Activated T-cell treated with anti-CD3 and anti-CD28 coated beads, Interleukin-2, amount 50 U/mL, for 4 hours (primary cell): ENCODE data around the gene CHRNB2. TPM values are rescaled to one million over a fixed set of nuclear protein-coding genes. Genes with fewer than 3 reads are reported as not detected.
A peak's percentile ranks its signal among the peaks of the same experiment; 100 is the strongest.

Source experiments
- ATAC-seq, 2 donors: fragments of 200-7000 bp; cut with Tn5 transposase; one replicate each; pipeline ENCODE4 v1.10.0; 2021
- DNase-seq: peaks from one replicate; pipeline ENCODE4 v3.0.0-alpha.2; 2020
- H3K27me3 Mint-ChIP-seq: one replicate; pipeline ENCODE4 v1.8.0; 2021; ENCODE audit warnings: low read depth, mixed read lengths
- H3K36me3 Mint-ChIP-seq: one replicate; pipeline ENCODE4 v1.8.0; 2022; ENCODE audit warnings: mixed read lengths; ENCODE audit not compliant: insufficient read depth
- H3K4me1 Mint-ChIP-seq: one replicate; pipeline ENCODE4 v1.8.0; 2021; ENCODE audit warnings: low read depth, mixed read lengths
- H3K4me3 Mint-ChIP-seq: one replicate; pipeline ENCODE4 v1.8.0; 2021; ENCODE audit warnings: mild to moderate bottlenecking, moderate library complexity, mixed read lengths
- H3K9me3 Mint-ChIP-seq: one replicate; pipeline ENCODE4 v1.8.0; 2021; ENCODE audit warnings: mixed read lengths
- total RNA-seq, 3 donors: library from RNA; stranded (reverse); gene quantifications; one replicate each; pipeline ENCODE4 v1.2.1, GENCODE V29; 2021

Gene CHRNB2
- total RNA-seq, 3 donors from 2014 or later = 0.14 TPM; not detected in 2

- peaks cover 19% of the 10 kb centered on the region for H3K36me3 Mint-ChIP-seq
- DNase-seq (no peak), ATAC-seq (no peak)
- no peaks in the 10 kb centered on the region for H3K27me3 Mint-ChIP-seq
- no peaks in the 10 kb centered on the region for H3K4me1 Mint-ChIP-seq
- no peak overlapping the region for H3K4me3 Mint-ChIP-seq
- no peaks in the 10 kb centered on the region for H3K9me3 Mint-ChIP-seq
Measured at GRCh38 chr1:154579374-154579773, 11.8 kb downstream of the CHRNB2 start.

GRCh38 chr1:154581766-154582165 lies 14.2 kb downstream of the CHRNB2 start:
- Mint-ChIP-seq H3K36me3 (peaks cover 39% of the 10 kb centered on the region), H3K27me3 (no peaks in the 10 kb centered on the region), H3K4me3 (no peak overlapping the region), H3K9me3 (no peaks in the 10 kb centered on the region), H3K4me1 (no peaks in the 10 kb centered on the region)
- no peak for DNase-seq
- no peak for ATAC-seq

GRCh38 chr1:154582885-154583284 lies 15.3 kb downstream of the CHRNB2 start:
- Mint-ChIP-seq H3K9me3 (no peaks in the 10 kb centered on the region), H3K36me3 (peaks cover 50% of the 10 kb centered on the region), H3K4me1 (no peaks in the 10 kb centered on the region), H3K27me3 (no peaks in the 10 kb centered on the region), H3K4me3 (no peak overlapping the region)
- DNase-seq = no peak
- ATAC-seq = no peak

GRCh38 chr1:154583773-154584172 lies 16.2 kb downstream of the CHRNB2 start:
- Mint-ChIP-seq H3K27me3 (no peaks in the 10 kb centered on the region), H3K4me1 (no peaks in the 10 kb centered on the region), H3K4me3 (no peak overlapping the region), H3K36me3 (peaks cover 55% of the 10 kb centered on the region), H3K9me3 (no peaks in the 10 kb centered on the region)
- no peak for ATAC-seq
- DNase-seq = no peak

- Mint-ChIP-seq H3K4me1 (no peaks in the 10 kb centered on the region), H3K4me3 (no peak overlapping the region), H3K27me3 (no peaks in the 10 kb centered on the region), H3K9me3 (no peaks in the 10 kb centered on the region), H3K36me3 (peaks cover 58% of the 10 kb centered on the region)
- no peak for ATAC-seq
- no peak for DNase-seq
Measured at GRCh38 chr1:154584267-154584994, 16.9 kb downstream of the CHRNB2 start.

- ATAC-seq (no peak), DNase-seq (no peak)
- no peaks in the 10 kb centered on the region for H3K9me3 Mint-ChIP-seq
- peaks cover 1% of the 10 kb centered on the region for H3K4me1 Mint-ChIP-seq
- H3K4me3 Mint-ChIP-seq = no peak overlapping the region
- peaks cover 67% of the 10 kb centered on the region for H3K36me3 Mint-ChIP-seq
- no peaks in the 10 kb centered on the region for H3K27me3 Mint-ChIP-seq
Measured at GRCh38 chr1:154586231-154586630, 18.7 kb downstream of the CHRNB2 start.

GRCh38 chr1:154586641-154587040 lies 19.1 kb downstream of the CHRNB2 start:
- H3K36me3 Mint-ChIP-seq = peaks cover 68% of the 10 kb centered on the region
- ATAC-seq (no peak), DNase-seq (no peak)
- H3K4me1 Mint-ChIP-seq = peaks cover 1% of the 10 kb centered on the region
- H3K4me3 Mint-ChIP-seq = no peak overlapping the region
- H3K27me3 Mint-ChIP-seq = no peaks in the 10 kb centered on the region
- no peaks in the 10 kb centered on the region for H3K9me3 Mint-ChIP-seq

- no peak for ATAC-seq
- Mint-ChIP-seq H3K27me3 (no peaks in the 10 kb centered on the region), H3K4me1 (peaks cover 4% of the 10 kb centered on the region), H3K4me3 (no peak overlapping the region), H3K36me3 (peaks cover 75% of the 10 kb centered on the region), H3K9me3 (no peaks in the 10 kb centered on the region)
- DNase-seq = no peak
Measured at GRCh38 chr1:154589780-154590179, 22.2 kb downstream of the CHRNB2 start.

- Mint-ChIP-seq H3K4me3 (no peak overlapping the region), H3K9me3 (no peaks in the 10 kb centered on the region), H3K36me3 (peaks cover 70% of the 10 kb centered on the region), H3K27me3 (no peaks in the 10 kb centered on the region), H3K4me1 (peaks cover 4% of the 10 kb centered on the region)
- DNase-seq (no peak), ATAC-seq (no peak)
Measured at GRCh38 chr1:154590756-154591155, 23.2 kb downstream of the CHRNB2 start.

- Mint-ChIP-seq H3K4me1 (peaks cover 4% of the 10 kb centered on the region), H3K4me3 (no peak overlapping the region), H3K27me3 (no peaks in the 10 kb centered on the region), H3K9me3 (no peaks in the 10 kb centered on the region), H3K36me3 (peaks cover 65% of the 10 kb centered on the region)
- no peak for DNase-seq
- no peak for ATAC-seq
Measured at GRCh38 chr1:154591206-154591605, 23.6 kb downstream of the CHRNB2 start.

- DNase-seq = no peak
- Mint-ChIP-seq H3K4me3 (no peak overlapping the region), H3K9me3 (no peaks in the 10 kb centered on the region), H3K36me3 (peaks cover 57% of the 10 kb centered on the region), H3K27me3 (no peaks in the 10 kb centered on the region), H3K4me1 (peaks cover 4% of the 10 kb centered on the region)
- ATAC-seq = no peak
Measured at GRCh38 chr1:154593390-154593789, 25.8 kb downstream of the CHRNB2 start.

- DNase-seq (no peak), ATAC-seq (no peak)
- Mint-ChIP-seq H3K4me1 (peaks cover 15% of the 10 kb centered on the region), H3K9me3 (no peaks in the 10 kb centered on the region), H3K4me3 (no peak overlapping the region), H3K27me3 (no peaks in the 10 kb centered on the region), H3K36me3 (peaks cover 49% of the 10 kb centered on the region)
Measured at GRCh38 chr1:154594811-154595210, 27.2 kb downstream of the CHRNB2 start.

GRCh38 chr1:154595621-154596020 lies 28.0 kb downstream of the CHRNB2 start:
- peak in 1 of 2 donors; percentile 52 for ATAC-seq
- H3K4me1 Mint-ChIP-seq = peaks cover 20% of the 10 kb centered on the region
- peaks cover 47% of the 10 kb centered on the region for H3K36me3 Mint-ChIP-seq
- no peaks in the 10 kb centered on the region for H3K9me3 Mint-ChIP-seq
- H3K27me3 Mint-ChIP-seq = no peaks in the 10 kb centered on the region
- DNase-seq = no peak
- no peak overlapping the region for H3K4me3 Mint-ChIP-seq

- Mint-ChIP-seq H3K36me3 (peaks cover 52% of the 10 kb centered on the region), H3K27me3 (no peaks in the 10 kb centered on the region), H3K9me3 (no peaks in the 10 kb centered on the region), H3K4me1 (peaks cover 50% of the 10 kb centered on the region), H3K4me3 (no peak overlapping the region)
- no peak for DNase-seq
- ATAC-seq = peak; percentile 38 to 43
Measured at GRCh38 chr1:154598871-154599635, 31.5 kb downstream of the CHRNB2 start.

- Mint-ChIP-seq H3K36me3 (peaks cover 47% of the 10 kb centered on the region), H3K9me3 (no peaks in the 10 kb centered on the region), H3K4me3 (no peak overlapping the region), H3K4me1 (peaks cover 57% of the 10 kb centered on the region), H3K27me3 (no peaks in the 10 kb centered on the region)
- DNase-seq = no peak
- ATAC-seq = no peak
Measured at GRCh38 chr1:154599658-154600057, 32.1 kb downstream of the CHRNB2 start.
